K562 (cell line): ENCODE results near the gene GRIK2. TPM values are rescaled to one million over a fixed set of nuclear protein-coding genes. Genes with fewer than 3 reads are reported as not detected.

Source experiments
- ATAC-seq: fragments of 200-7000 bp; cut with Tn5 transposase; 3 replicates; pipeline ENCODE4 v1.9.1; 2020; ENCODE audit warnings: moderate library complexity
- BruUV-seq: library from RNA; stranded (reverse); fragments of 400-500 nt; replicated peaks from 2 replicates; lab custom pipeline; 2021; lab: Mats Ljungman, UMichigan
- CTCF ChIA-PET: fragments of 300-600 bp; formaldehyde crosslinking; extraction: SDS; loops from one replicate; lab custom pipeline; 2021; ENCODE audit warnings: low intra/inter-chr PET ratio; lab: Yijun Ruan, JAX
- POLR2A ChIA-PET: fragments of 300-600, 350-650 bp; sonication (Branson Sonifier 250); formaldehyde crosslinking; extraction: SDS; loops from one replicate; lab custom pipeline; 2021; ENCODE audit warnings: antibody characterized with exemption, inconsistent platforms; lab: Yijun Ruan, JAX
- DNase-seq, 4 experiments: peaks; one replicate each; pipeline versions ENCODE4 v3.0.0 to v3.0.0-alpha.2; 2011 to 2018; ENCODE audit warnings: low spot score in 3 of 4, mixed read lengths in 3 of 4; ENCODE audit errors: extremely low read depth in 1 of 4
- FAIRE-seq: peaks from 2 replicates; lab custom pipeline; 2011; peaks lifted over from hg19 to GRCh38; lab: Jason Lieb, UNC
- H2AFZ ChIP-seq: 2 replicates; pipeline ENCODE4 v1.6.0; 2011; ENCODE audit warnings: low read depth, low read length, control low read depth, inconsistent platforms
- H3K27ac ChIP-seq: fragments of 200-600 bp; 3 replicates; pipeline ENCODE4 v1.8.0; 2011; ENCODE audit warnings: low read depth, mild to moderate bottlenecking, control low read depth, inconsistent platforms, low read length, moderate library complexity, mixed read lengths; ENCODE audit errors: extremely low read depth
- H3K27me3 ChIP-seq, 2 experiments: fragments of 300-600 bp in 1 of 2; 2 replicates in 1 of 2; 3 replicates in 1 of 2; pipeline versions ENCODE4 v1.6.0 to v1.8.0; 2011; ENCODE audit warnings: inconsistent platforms in 2 of 2, low read length in 2 of 2, mild to moderate bottlenecking in 1 of 2, mixed read lengths in 1 of 2, moderate library complexity in 1 of 2; ENCODE audit not compliant: control insufficient read depth in 2 of 2, insufficient read depth in 2 of 2
- H3K36me3 ChIP-seq: fragments of 300-600 bp; 3 replicates; pipeline ENCODE4 v1.8.0; 2011; ENCODE audit warnings: mild to moderate bottlenecking, low read length, inconsistent platforms; ENCODE audit not compliant: control insufficient read depth, insufficient read depth
- H3K4me1 ChIP-seq, 2 experiments: fragments of 200-600 bp in 1 of 2; replicated peaks in 1 of 2; 2 replicates in 1 of 2; 3 replicates in 1 of 2; pipeline versions ENCODE4 v1.5.1 to v1.8.0; 2011; ENCODE audit warnings: inconsistent platforms in 2 of 2, low read length in 2 of 2, mild to moderate bottlenecking in 1 of 2, mixed read lengths in 1 of 2, moderate library complexity in 1 of 2; ENCODE audit not compliant: control insufficient read depth in 2 of 2, insufficient read depth in 2 of 2
- H3K4me2 ChIP-seq: 2 replicates; pipeline ENCODE4 v1.6.1; 2011; ENCODE audit warnings: low read length, control low read depth, inconsistent platforms, mixed read lengths; ENCODE audit not compliant: insufficient read depth
- H3K4me3 ChIP-seq: fragments of 200-600 bp; sonication (generic), shearing (Covaris generic); 2 replicates; pipeline ENCODE4 v1.5.1; 2016; ENCODE audit warnings: control low read depth, inconsistent platforms
- H3K79me2 ChIP-seq: fragments of 200-600 bp; 3 replicates; pipeline ENCODE4 v1.8.0; 2011; ENCODE audit warnings: low read length, inconsistent platforms; ENCODE audit not compliant: control insufficient read depth, insufficient read depth
- H3K9ac ChIP-seq, 2 experiments: 2 replicates each; pipeline versions ENCODE4 v1.6.0 to v1.6.1; 2011; ENCODE audit warnings: low read depth in 2 of 2, low read length in 2 of 2, control low read depth in 1 of 2, inconsistent platforms in 1 of 2, mild to moderate bottlenecking in 1 of 2, mixed read lengths in 1 of 2; ENCODE audit not compliant: insufficient read depth in 1 of 2
- H3K9me1 ChIP-seq: one replicate; pipeline ENCODE4 v1.6.0; 2011; ENCODE audit warnings: inconsistent platforms, mild to moderate bottlenecking, low read length, moderate library complexity; ENCODE audit not compliant: control insufficient read depth, insufficient read depth
- H3K9me3 ChIP-seq: replicated peaks from 2 replicates; pipeline ENCODE4 v1.5.1; 2011; ENCODE audit warnings: low read depth, low read length, inconsistent platforms; ENCODE audit not compliant: control insufficient read depth, insufficient read depth
- H4K20me1 ChIP-seq: replicated peaks from 2 replicates; pipeline ENCODE4 v1.6.1; 2011; ENCODE audit warnings: low read length, inconsistent platforms, mixed read lengths; ENCODE audit not compliant: control insufficient read depth, insufficient read depth
- ATF7 ChIP-seq: fragments of 450-650 bp; IDR thresholded peaks from 2 replicates; pipeline ENCODE4 v1.7.1; 2014; ENCODE audit warnings: mild to moderate bottlenecking, moderate library complexity
- CAMTA2 ChIP-seq: fragments of 250-450 bp; sonication (Bioruptor Pico); conservative IDR thresholded peaks from 2 replicates; pipeline ENCODE4 v1.5.1; 2022
- ELF2 ChIP-seq: fragments of 250-450 bp; sonication (Bioruptor Pico); IDR thresholded peaks from 2 replicates; pipeline ENCODE4 v1.5.0; 2021; ENCODE audit warnings: mild to moderate bottlenecking
- ESRRB ChIP-seq: fragments of 250-450 bp; sonication (Bioruptor Pico); IDR thresholded peaks from 2 replicates; pipeline ENCODE4 v1.5.0; 2020; ENCODE audit warnings: mild to moderate bottlenecking, moderate library complexity, borderline replicate concordance
- JUNB ChIP-seq: fragments of 450-650 bp; formaldehyde crosslinking; conservative IDR thresholded peaks from 2 replicates; pipeline ENCODE4 v1.4.0; 2020; ENCODE audit warnings: mild to moderate bottlenecking
- MEF2A ChIP-seq: IDR thresholded peaks from 2 replicates; pipeline ENCODE4 v1.6.1; 2011; ENCODE audit warnings: low read depth, mild to moderate bottlenecking, low read length, moderate library complexity; ENCODE audit not compliant: control insufficient read depth
- MEF2D ChIP-seq: conservative IDR thresholded peaks from 2 replicates; pipeline ENCODE4 v1.6.1; 2016; ENCODE audit warnings: low read depth, missing genetic modification characterization, missing compliant biosample characterization
- MXD1 ChIP-seq: fragments of 250-450 bp; sonication (Bioruptor Pico); IDR thresholded peaks from 2 replicates; pipeline ENCODE4 v1.8.0; 2021; ENCODE audit warnings: borderline replicate concordance, mild to moderate bottlenecking, moderate library complexity; ENCODE audit not compliant: poor library complexity, severe bottlenecking
- PHF8 ChIP-seq: fragments of 200-600 bp; sonication (generic); IDR thresholded peaks from 2 replicates; pipeline ENCODE4 v1.6.1; 2012; ENCODE audit warnings: mixed run types, mild to moderate bottlenecking, inconsistent platforms, low read length, moderate library complexity, borderline replicate concordance
- PRPF4 ChIP-seq: fragments of 200-400 bp; formaldehyde crosslinking; IDR thresholded peaks from one replicate; pipeline ENCODE4 v1.6.1; 2017; ENCODE audit warnings: low read length, low read depth, mild to moderate bottlenecking; ENCODE audit not compliant: insufficient read depth, poor library complexity, severe bottlenecking
- RFX5 ChIP-seq: IDR thresholded peaks from 2 replicates; pipeline ENCODE4 v1.6.1; 2011; ENCODE audit warnings: low read depth, mild to moderate bottlenecking, improper control_type of control experiment, low read length
- SNRNP70 ChIP-seq: fragments of 200-400 bp; formaldehyde crosslinking; optimal IDR thresholded peaks from 2 replicates; pipeline ENCODE3; 2017; ENCODE audit warnings: low read depth, low read length
- TFAP4 ChIP-seq: sonication (generic); formaldehyde crosslinking; IDR thresholded peaks from 2 replicates; pipeline ENCODE4 v1.8.0; 2022; ENCODE audit warnings: missing genetic modification reagents, mild to moderate bottlenecking, moderate library complexity, borderline replicate concordance
- ZBED1 ChIP-seq: IDR thresholded peaks from 2 replicates; pipeline ENCODE4 v1.6.1; 2014
- ZBTB17 ChIP-seq: fragments of 450-650 bp; formaldehyde crosslinking; IDR thresholded peaks from 2 replicates; pipeline ENCODE4 v1.4.0; 2020; ENCODE audit warnings: mild to moderate bottlenecking
- ZBTB5 ChIP-seq: fragments of 450-650 bp; IDR thresholded peaks from 2 replicates; pipeline ENCODE4 v1.6.1; 2017; ENCODE audit warnings: antibody characterized with exemption
- ZNF592 ChIP-seq: fragments of 450-650 bp; IDR thresholded peaks from 2 replicates; pipeline ENCODE4 v1.6.1; 2017; ENCODE audit warnings: antibody characterized with exemption, mild to moderate bottlenecking
- WGBS: fragments of 100-300 bp; shearing (Covaris generic); methylation state at CpG from one replicate; pipeline ENCODE4 v1.1.6; 2016; ENCODE audit warnings: low coverage, mixed read lengths; ENCODE audit not compliant: insufficient coverage; ENCODE audit errors: missing lambda C conversion rate; 5-methylcytosine and 5-hydroxymethylcytosine counted together
- in situ Hi-C: fragments of 300-500 bp; cut with MboI; formaldehyde crosslinking; loops from 4 replicates; pipeline ENCODE4 v1.15.0; 2018; ENCODE audit warnings: inconsistent platforms, mixed read lengths
- intact Hi-C: fragments of 100-400 bp; cut with micrococcal nuclease; formaldehyde crosslinking; loops from 2 replicates; pipeline ENCODE4 v1.14.2; 2022
- polyA plus RNA-seq, 8 experiments: library from polyadenylated mRNA; depleted of rRNA in 4 of 8; stranded (reverse) in 5 of 8; unstranded in 3 of 8; fragments of >200 nt; fragmentation: Nextera tagmentation in 2 of 8; fragmentation: Illumina TruSeq in 1 of 8; extraction: Ambion mirVana in 2 of 8; extraction: Trizol in 1 of 8; gene quantifications; 2 replicates each; pipeline versions ENCODE4 v1.2.1 to v1.2.3, GENCODE V29; 2011 to 2014; ENCODE audit warnings: inconsistent platforms in 1 of 8, missing spikeins in 1 of 8
- total RNA-seq, 7 experiments: library from RNA; depleted of rRNA in 6 of 7; stranded (reverse); fragments of >200 nt in 6 of 7; fragmentation: Illumina TruSeq in 2 of 7; extraction: Trizol in 2 of 7; gene quantifications; 2 replicates each; pipeline versions ENCODE4 v1.2.1 to v1.2.3, GENCODE V29; 2011 to 2021; ENCODE audit warnings: low replicate concordance in 1 of 7

Gene GRIK2
- total and polyA plus RNA-seq, 9 of the 15 experiments (the other 6 are each of a cell fraction or from before 2014, with no cell fraction given): not detected

- POLR2A ChIA-PET: no interaction called here
- Histone ChIP-seq H3K27ac (no peak overlapping the region), H3K79me2 (no peaks in the 10 kb centered on the region), H4K20me1 (no peaks in the 10 kb centered on the region), H3K27me3 (no peaks in the 10 kb centered on the region), H3K4me1 (no peaks in the 10 kb centered on the region), H2AFZ (no peak overlapping the region), H3K9me1 (no peaks in the 10 kb centered on the region), H3K4me3 (no peak overlapping the region), H3K9ac (no peak overlapping the region), H3K36me3 (no peaks in the 10 kb centered on the region), H3K4me2 (no peak overlapping the region), H3K9me3 (no peaks in the 10 kb centered on the region)
- TF ChIP-seq ZBTB17 (CRISPR knock-in tag): no peak
- no peak for TF ChIP-seq SNRNP70
- TF ChIP-seq PRPF4: no peak
- TF ChIP-seq ESRRB: no peak
- TF ChIP-seq MEF2D (tag): no peak
- no peak for TF ChIP-seq ATF7
- no peak for TF ChIP-seq JUNB
- TF ChIP-seq MEF2A: no peak
- TF ChIP-seq ELF2 (CRISPR knock-in tag): no peak
- no peak for TF ChIP-seq ZBTB5
- TF ChIP-seq RFX5: no peak
- TF ChIP-seq CAMTA2: no peak
- no peak for TF ChIP-seq ZNF592
- no peak for TF ChIP-seq PHF8
- no peak for TF ChIP-seq ZBED1
- no peak for TF ChIP-seq TFAP4
- no peak for TF ChIP-seq MXD1 (CRISPR knock-in tag)
- DNase-seq (no peak), ATAC-seq (no peak), FAIRE-seq (no peak)
- intact Hi-C loops (no loop called here), in situ Hi-C loops (no loop called here)
- no TSS peak for BruUV-seq
- CTCF ChIA-PET: no interaction called here
- 0% methylated on average over 3 of the region's 3 CpGs for WGBS
These were observed 92.6 kb downstream of the GRIK2 start for GRCh38 chr6:101486124-101486523.
